HCEC 1CT (cell line): ENCODE data around the gene DUOX2.
"Not testable (repeated sequence)": the region's sequence is repeated elsewhere in the genome, so short reads cannot be mapped to it uniquely, and the experiment has no call there.

Source experiments
- DNase-seq: peaks from one replicate; pipeline ENCODE4 v3.0.0-alpha.2; 2017

DUOX2 gene

GRCh38 chr15:45118131-45118588, 4.2 kb upstream of the DUOX2 start:
- DNase-seq, result peak; percentile 82

GRCh38 chr15:45117308-45118130, 3.5 kb upstream of the DUOX2 start:
- DNase-seq, result no peak

- DNase-seq, result no peak
These were observed 2.7 kb upstream of the DUOX2 start for GRCh38 chr15:45116482-45117307.

- DNase-seq, result no peak
These were observed 2.1 kb upstream of the DUOX2 start for GRCh38 chr15:45116006-45116481.

- no peak for DNase-seq
These were observed 1.4 kb upstream of the DUOX2 start for GRCh38 chr15:45115312-45115820.

- DNase-seq, result no peak
These were observed 746 bp upstream of the DUOX2 start for GRCh38 chr15:45114751-45115085.

- no peak for DNase-seq
These were observed 487 bp downstream of the DUOX2 start for GRCh38 chr15:45113380-45113990.

GRCh38 chr15:45112591-45113379, 1.2 kb downstream of the DUOX2 start:
- no peak for DNase-seq

- DNase-seq, result no peak
These were observed 1.8 kb downstream of the DUOX2 start for GRCh38 chr15:45112143-45112590.

- DNase-seq, result no peak
These were observed 2.4 kb downstream of the DUOX2 start for GRCh38 chr15:45111390-45112142.

- DNase-seq, result no peak
These were observed 3.6 kb downstream of the DUOX2 start for GRCh38 chr15:45110256-45110820.

GRCh38 chr15:45107941-45108630, 5.9 kb downstream of the DUOX2 start:
- no peak for DNase-seq

GRCh38 chr15:45106002-45106790, 7.8 kb downstream of the DUOX2 start:
- no peak for DNase-seq

- no peak for DNase-seq
These were observed 8.4 kb downstream of the DUOX2 start for GRCh38 chr15:45105586-45105985.

GRCh38 chr15:45104170-45104569, 9.8 kb downstream of the DUOX2 start:
- DNase-seq, result not testable (repeated sequence)

- no peak for DNase-seq
These were observed 11.7 kb downstream of the DUOX2 start for GRCh38 chr15:45102226-45102625.

- DNase-seq, result no peak
These were observed 12.2 kb downstream of the DUOX2 start for GRCh38 chr15:45101749-45102148.

- DNase-seq, result no peak
These were observed 12.9 kb downstream of the DUOX2 start for GRCh38 chr15:45100884-45101625.
